HG03575 (cell line): ENCODE measurements around the gene DNAJB11.

Source experiments
- ATAC-seq: cut with Tn5 transposase; IDR thresholded peaks from one replicate; pipeline ENCODE4 v1.9.1; 2021; ENCODE audit not compliant: unreplicated experiment, insufficient number of reproducible peaks, low FRiP score; ENCODE audit errors: extremely low read depth

Gene DNAJB11

DNA sequence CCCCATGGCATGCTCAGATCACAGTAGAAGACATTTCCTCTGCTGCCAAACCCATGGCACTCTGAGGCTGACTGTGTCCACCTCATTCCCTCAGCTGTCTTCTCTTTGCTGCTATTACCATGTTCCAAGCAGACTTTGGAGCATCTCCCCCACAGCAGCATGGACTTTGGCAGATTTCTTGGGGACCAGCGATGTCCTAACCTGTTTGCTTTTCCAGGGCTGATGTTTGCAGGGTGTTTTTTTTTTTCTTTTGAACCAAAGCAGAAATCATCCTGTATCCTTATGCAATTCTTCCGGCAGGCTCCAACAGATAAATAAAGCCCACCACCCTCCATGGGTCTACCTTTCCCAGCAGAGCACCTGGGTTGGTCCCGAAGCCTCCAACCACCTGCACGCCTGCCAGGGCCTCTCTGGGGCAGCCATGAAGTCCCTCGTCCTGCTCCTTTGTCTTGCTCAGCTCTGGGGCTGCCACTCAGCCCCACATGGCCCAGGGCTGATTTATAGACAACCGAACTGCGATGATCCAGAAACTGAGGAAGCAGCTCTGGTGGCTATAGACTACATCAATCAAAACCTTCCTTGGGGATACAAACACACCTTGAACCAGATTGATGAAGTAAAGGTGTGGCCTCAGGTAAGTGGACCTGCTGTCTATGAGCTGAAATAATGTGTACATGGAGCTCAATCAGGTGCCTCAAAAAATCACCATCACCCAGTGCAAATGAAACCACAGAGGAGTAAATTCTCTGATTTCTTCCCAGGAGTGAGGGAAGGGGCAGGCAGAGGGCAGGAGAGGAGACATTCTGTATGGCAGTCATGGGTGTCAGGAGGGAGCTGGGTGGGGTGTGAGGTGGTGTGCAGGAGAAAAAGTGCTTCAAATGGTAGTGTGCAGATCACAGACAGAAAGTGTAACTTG, 42.5 kb downstream of the DNAJB11 start, which contains the start of gene AHSG:
TSS of gene AHSG (plus strand) at position 340 of the 916 bp plus-strand sequence. CDS start at position 422, 82 bp downstream.
- no peak for ATAC-seq

DNA sequence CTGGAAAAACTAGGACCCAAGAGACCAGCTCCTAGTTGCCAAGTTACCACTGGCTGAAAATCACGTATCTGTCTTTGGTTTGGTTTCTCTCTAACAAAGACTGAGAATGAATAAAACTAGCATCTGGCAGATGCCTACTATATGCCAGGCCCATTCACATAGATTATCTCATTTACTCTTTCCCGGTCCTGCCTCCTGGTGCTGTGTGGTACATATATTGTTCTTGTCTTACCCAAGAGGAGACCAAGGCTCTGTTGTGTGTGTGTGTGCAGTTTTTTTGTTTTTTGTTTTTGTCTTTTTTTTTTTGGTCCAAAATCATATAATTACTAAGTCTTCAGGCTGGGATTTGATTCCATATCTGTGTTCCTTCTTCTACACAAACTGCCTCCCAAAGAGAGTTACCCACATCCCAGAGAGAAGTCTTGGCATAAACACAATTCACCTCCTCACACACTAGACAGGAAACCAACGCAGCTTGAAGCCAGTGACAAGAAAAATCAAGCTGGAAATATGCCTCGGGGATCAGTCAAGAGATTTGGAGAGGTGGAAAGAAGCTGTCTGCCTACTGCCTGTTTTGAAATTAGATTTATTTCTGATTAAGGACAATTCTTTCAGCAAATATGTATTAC, 43.2 kb downstream of the DNAJB11 start:
- ATAC-seq: no peak

DNA sequence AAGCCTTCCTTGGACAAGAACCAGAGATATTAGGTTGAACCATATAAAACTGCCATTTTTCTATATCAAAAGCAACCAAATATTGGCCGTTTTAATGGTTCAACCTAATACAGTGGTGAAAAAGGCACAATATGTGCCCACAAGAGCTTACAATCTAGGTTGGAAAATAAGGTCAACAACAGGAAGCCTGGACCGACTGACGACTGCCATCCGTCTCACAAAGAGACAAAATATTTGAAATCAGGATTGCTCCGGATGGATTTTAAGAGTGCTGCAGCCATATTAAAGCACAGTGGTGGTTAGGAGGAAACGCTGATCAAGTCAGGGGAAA, 43.7 kb downstream of the DNAJB11 start:
- ATAC-seq: no peak

DNA sequence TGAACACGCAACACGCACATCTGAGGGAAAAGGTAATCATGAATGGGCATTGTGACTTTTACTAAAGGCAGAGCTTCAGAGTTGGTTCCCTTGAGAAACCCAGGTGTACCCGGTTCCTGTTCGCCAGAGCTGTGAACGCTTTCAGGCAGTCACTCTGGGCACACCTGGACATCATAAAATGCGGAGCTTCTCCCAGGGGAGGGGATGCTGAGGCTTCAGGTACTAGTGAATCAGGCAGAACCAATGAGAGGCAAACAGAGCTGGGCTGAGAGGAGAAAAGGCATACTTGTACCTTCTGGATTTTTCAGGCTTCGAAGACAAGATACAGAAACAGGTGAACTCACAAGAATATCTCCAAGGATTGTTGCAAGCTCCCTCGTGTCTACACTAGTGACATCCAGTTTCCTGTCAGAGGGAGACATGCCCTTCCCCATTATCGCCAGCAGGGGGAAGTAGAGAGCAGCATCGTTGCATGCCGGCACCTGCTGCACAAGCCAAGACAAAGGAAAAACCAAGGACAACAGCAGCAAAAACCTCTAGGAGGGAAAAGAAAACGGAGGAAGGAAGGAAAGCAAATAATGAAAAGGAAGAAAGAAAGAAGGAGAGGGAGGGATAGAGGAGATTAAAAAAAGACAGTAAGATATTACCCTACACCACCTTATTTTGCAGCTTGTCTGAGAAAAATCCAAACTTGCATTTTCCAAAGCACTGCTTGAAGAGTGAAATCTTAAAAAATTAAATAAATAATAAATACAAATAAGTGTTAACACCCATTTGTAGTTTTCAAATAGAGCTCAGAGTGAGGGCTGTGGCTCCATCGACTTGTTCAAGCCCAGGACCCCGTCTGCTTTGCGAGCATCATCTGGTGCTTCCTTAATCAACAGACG, 44.3 kb downstream of the DNAJB11 start:
- ATAC-seq: no peak

DNA sequence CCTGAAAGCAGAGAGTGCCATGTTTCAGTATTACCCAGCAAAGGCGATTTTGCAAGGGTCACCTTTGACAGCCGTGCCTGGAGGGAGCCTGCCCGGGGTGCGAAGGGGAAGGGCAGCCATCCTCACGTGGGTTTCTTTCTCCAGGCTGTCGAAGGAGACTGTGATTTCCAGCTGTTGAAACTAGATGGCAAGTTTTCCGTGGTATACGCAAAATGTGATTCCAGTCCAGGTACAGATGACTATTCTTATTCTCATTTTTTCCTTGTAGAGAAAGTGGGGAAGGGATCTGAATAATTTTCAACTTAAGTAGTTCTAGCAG, 45.7 kb downstream of the DNAJB11 start:
- ATAC-seq: no peak

DNA sequence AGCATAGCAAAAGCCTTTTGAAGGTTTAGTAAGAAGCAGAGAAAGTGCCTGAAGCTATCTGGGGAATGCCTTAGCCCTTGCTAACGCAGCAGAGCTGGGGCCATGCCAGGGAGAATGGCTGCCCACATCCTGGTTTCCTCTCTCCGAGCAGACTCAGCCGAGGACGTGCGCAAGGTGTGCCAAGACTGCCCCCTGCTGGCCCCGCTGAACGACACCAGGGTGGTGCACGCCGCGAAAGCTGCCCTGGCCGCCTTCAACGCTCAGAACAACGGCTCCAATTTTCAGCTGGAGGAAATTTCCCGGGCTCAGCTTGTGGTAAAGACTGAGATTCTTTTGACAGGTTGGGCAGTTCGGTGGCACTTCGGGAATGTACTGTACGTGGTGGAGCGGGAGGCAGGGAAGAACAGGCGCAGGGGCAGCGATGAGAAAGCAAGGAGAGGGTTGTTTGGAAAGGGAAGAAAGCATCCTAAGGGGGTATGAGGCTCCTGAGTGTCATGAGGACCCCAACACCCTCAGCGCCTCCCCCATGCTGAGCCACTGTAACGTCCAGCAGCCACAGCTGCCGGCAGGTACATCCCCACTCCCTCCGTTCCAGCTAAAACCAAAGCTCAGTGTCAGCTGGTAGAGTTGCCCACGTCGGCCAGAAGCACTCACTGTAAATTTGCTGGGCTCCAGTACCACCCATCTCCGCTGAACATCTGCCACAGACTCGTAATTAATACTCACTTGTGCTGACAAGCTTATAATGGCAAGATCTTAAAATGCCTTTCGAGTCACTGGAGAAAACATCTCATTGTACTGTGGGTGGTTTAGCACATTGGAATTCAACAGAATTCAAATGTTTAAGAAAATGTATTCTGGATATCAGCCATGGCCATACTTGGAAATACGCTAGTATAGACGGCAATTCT, 46.8 kb downstream of the DNAJB11 start:
- no peak for ATAC-seq

DNA sequence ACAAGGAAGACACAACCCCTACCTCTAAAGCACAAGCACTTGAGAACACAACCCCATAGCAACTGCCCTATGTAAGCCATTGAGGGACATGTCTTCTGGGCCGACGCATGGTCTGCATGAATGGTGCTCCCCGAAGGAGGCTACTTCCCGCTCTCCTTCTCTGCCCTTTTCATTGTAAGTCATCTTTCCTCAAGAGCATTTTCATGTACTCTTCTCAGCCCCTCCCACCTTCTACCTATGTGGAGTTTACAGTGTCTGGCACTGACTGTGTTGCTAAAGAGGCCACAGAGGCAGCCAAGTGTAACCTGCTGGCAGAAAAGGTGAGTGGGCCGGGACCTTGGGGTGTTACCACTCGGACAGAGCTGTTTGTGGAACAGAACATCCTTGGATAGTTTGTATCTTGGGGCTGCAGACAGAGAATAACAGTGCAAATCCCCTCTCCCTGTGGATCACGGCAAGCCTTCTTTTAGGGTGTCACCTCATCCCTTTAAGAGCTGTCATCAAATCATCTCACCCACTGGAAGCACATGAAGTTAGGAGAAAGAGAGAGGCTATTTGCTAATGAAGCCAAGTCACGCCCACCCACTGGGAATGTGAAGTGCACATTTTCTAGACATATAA, 47.9 kb downstream of the DNAJB11 start:
- ATAC-seq: no peak

DNA sequence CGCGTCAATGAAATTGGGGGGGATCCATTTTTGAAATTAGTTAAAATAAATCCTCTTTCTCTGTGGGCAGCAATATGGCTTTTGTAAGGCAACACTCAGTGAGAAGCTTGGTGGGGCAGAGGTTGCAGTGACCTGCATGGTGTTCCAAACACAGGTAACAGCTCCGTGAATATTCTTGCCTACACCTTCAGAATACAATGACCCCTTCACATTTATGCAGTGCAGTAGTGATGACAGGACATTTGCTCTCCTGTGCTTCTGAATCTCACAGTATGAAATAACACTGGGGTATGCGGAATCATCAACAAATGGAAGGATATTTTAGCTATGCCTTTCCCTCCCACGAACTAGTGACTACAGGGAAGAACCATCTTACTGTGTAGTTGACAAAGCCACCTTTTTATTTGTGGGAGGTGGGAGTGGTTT, 49.3 kb downstream of the DNAJB11 start:
- ATAC-seq: no peak

DNA sequence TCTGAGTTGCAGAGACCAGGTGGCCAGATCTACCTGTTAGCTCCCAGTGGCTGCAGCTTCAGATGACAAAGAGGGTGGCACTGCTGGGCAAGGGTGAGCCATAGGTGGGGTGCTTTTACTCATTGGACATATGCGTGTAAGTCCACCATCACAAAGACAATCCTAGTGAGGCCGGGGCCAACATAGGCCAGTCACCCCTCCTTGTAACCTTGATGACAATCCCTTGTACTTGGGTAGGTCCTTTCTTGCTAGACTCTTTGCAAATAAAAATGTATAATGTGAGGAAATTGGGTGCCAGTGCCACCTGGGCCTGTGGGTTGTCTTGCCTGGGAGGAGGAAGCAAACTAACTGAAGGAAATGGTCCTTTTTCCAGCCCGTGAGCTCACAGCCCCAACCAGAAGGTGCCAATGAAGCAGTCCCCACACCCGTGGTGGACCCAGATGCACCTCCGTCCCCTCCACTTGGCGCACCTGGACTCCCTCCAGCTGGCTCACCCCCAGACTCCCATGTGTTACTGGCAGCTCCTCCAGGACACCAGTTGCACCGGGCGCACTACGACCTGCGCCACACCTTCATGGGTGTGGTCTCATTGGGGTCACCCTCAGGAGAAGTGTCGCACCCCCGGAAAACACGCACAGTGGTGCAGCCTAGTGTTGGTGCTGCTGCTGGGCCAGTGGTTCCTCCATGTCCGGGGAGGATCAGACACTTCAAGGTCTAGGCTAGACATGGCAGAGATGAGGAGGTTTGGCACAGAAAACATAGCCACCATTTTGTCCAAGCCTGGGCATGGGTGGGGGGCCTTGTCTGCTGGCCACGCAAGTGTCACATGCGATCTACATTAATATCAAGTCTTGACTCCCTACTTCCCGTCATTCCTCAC, 49.9 kb downstream of the DNAJB11 start:
- ATAC-seq: no peak

DNA sequence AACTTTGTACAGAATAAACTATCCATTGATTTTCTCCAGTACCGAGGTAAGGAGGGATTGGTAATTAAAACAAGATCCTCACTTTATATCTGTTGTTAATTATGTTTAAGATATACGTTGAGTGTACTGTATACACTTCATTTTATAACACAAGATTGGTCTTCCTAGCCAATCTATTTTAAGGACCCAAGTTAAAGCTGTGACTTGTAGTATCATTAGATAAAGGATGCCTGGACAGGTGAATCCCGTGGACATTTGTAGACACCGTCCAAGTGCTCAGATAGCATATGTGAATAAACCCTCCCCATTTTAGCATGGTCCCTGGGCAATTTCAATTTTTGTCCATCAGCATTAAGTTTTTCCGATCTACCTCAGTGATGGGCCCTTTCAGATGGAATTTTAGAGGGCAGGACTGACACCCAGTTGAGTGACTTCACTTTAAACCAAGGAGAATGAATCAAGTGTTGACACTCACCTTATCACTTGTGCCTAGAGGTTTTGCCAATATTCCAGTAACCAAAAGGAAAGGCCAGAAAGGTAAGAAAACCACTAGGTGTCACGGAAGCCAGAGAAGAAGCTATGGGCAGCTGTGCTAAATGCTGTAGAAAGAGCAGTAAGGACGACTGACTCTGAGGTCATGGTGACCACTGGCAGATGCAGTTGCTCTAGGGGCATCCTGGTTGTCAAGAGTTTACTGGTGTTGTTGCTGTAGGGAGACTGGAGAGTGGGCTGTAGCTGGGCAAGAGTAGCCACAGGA, 51.6 kb downstream of the DNAJB11 start:
- ATAC-seq: no peak

DNA sequence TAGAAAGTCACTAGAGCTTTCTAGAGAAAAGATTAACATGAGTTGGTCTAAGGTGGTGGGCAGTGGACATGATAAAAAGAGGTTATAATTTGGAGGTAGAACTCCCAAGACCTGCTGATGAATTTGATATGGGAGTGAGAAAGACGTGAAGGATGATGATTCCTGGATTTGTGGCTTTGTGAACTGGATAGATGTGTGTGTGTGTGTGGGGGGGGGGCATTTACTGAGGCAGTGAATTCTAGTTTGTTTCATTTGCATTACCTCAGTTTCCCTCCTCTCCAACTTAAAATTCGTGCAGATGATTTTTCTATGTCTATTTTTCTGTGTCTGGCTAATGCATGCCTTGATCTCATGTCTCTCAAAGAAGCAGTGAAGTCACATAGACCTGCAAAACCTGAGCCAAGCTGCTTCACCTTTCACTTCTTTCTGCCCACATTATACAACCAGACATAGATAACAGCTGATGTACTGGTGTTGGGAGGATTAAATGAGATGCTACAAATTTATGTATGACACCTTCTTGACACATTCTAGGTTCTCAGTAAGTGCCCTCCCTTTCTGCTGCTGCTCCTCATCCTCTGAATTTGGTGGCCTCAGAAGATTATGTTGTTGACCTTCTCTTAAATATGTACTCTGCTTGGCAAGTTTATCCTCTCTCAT, 52.3 kb downstream of the DNAJB11 start:
- ATAC-seq: no peak

DNA sequence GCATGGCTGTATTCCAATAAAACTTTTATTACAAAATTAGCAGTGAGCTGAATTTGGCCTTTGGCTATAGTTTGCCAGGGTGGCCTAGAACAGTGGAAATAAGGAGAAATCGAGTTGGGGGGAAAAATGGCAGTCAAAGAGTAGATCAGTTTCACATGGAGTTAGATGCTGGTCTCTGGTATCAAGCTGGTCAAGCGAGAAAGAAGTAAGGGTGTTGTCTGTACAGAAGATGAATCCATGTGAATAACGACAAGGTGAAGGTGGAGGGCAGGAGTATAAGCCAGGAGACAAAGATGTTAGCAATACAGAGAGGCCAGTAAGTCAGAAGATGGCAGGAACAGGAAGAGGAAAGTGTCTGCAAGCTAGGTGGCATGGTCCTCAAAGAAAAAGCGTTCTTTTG, 54.1 kb downstream of the DNAJB11 start:
- ATAC-seq: no peak

DNA sequence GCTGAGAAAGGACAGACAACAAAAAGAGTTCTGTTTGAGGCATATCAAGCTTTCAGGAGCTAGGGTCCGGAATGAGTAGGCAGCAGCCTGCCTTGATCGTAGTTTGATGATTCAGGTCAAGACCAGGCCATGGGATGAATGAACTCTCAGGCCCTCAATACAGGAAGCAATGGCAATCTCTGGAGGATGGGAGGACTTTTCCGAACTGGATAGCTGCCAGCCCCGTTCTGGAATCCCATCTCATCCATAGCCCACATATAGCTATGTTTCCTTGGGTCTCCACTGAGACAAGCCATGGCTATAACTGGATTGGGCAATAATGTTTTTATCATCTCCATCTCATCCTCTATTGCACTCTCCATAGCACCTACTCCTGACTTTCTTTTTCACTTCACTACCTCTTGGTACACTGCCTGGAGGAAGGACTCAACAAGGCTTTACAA, 55.1 kb downstream of the DNAJB11 start:
- ATAC-seq: no peak

DNA sequence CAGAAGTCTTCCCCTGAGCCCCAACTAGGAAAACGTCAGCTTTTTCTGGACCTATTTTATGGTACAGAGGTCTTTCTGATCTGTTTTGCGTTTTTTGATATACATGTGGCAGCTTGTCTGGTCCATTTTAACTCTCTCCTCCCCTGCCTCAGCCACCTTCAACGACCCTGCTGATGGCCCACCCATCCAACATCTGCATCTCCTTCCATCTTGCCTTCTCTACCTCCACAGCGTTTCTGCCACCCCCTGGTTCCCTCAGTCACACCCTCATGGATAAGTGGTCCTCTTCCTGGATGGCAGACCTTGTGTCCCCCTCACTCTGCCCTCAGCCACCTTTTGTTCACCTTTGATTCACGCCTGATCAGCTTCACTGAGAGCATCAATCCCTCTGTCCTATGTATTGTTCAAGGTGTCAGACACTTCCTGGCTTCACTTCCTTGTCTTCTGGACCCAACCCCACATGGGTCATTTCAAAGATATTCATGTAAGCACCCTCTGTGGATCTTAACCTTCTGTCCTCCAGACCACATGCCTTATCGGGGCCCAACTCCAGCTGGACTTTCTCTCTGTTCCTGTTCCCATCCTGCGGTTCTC, 55.8 kb downstream of the DNAJB11 start:
- no peak for ATAC-seq

DNA sequence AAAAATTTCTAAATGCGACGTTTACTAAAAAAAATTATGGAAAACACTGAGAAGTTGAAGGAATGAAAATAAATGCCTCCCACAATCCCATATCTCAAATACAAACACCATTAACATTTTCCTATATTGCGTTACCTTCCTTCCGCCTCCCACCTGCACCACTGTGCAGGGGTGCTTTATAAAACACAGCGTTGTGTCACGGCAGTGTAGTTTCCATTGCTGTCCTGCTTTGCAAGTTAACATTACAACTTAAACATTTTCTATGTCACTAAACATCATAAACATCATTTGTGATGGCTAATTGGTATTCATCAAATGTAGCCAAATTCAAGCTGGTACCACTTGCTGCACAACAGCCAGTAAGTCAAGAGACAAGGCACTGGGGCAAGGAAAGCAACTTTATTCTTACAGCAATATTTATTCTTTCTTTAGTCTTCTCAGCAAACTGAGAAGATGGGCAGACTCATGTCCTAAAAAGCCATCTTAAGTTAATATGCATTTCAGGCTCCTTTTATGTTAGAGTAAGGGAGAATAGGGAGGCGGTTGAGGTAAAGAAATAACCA, 57.4 kb downstream of the DNAJB11 start:
- ATAC-seq: no peak

DNA sequence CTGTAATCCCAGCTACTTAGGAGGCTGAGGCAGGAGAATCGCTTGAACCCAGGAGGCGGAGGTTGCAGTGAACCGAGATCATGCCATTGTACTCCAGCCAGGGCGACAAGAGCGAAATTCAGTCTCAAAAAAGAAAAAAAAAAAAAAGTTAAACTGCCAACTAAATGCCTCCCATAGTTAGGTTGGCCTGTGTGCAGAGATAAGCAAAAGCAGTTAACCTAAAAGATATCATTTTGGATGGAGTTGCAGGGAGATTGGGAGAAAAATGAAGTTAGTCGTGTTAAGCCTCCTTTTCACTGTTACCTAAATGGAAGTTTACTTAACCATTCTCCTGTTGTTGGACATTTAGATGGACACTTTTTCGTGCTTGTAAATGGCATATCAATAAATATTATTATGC, 58.2 kb downstream of the DNAJB11 start:
- ATAC-seq: no peak
